ENCODE measurements around the gene USP48. TPM values are rescaled to one million over a fixed set of nuclear protein-coding genes. Genes with fewer than 3 reads are reported as not detected.

Gene USP48
- total RNA-seq, 1 donor from 2014 or later: 54.5 TPM

DNA sequence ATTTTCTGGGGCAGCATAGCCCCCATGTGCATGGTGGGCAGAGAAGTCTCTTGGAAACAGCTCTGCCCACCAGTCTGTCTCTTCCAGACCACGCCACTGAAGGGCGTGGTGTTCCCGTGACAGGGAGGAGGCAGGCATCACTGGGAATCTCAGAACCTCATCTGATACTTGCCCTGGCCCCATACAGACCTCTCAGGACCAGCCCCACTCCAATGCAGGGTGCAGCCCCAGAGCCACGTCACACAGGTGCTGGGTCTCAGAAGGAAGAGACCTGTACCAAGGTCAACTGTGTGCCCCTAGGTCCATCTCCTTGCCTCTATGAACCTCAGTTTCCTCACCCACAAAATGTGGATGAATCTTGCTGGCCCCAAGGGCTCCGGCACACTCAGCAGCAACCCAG, 121.1 kb downstream of the USP48 start:
- DNase-seq (ENCODE audit: low spot score): no peak
- no peak for TF ChIP-seq CTCF (IDR thresholded peaks at IDR 0.05)
- Mint-ChIP-seq H3K4me1 (ENCODE audit: low read depth) (peaks cover 4% of the 10 kb centered on the region), H3K27me3 (ENCODE audit: low read depth) (peaks cover 21% of the 10 kb centered on the region), H3K4me3 (ENCODE audit: unreplicated experiment) (no peak overlapping the region), H3K9me3 (ENCODE audit: low read depth) (no peaks in the 10 kb centered on the region), H3K36me3 (ENCODE audit: low read depth) (no peaks in the 10 kb centered on the region), H3K27ac (ENCODE audit: unreplicated experiment) (no peak overlapping the region)

DNA sequence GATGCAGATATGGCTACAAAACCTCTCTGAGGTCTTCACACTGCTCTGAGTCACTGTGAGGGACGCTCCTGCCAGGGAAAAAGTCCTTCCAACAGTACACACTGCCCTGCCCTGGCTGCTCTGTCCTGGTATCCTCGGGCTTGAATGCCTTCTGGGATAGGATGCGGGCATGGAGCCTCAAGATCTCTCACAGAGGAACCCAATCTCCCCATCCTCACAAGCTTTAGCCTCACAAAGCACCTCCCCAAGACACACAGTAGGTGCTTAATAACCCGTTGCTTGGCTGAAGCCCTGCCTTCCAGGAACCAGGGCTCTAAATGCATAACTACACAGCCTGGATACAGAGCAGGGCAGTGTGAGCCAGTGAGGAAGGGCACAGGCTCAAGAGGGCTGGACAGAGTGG, 123.0 kb downstream of the USP48 start:
- no peaks in the 10 kb centered on the region for H3K36me3 Mint-ChIP-seq (ENCODE audit: low read depth)
- H3K9me3 Mint-ChIP-seq (ENCODE audit: low read depth): no peaks in the 10 kb centered on the region
- no peak overlapping the region for H3K27ac Mint-ChIP-seq (ENCODE audit: unreplicated experiment)
- no peak for TF ChIP-seq CTCF (IDR thresholded peaks at IDR 0.05)
- no peak for DNase-seq (ENCODE audit: low spot score)
- H3K27me3 Mint-ChIP-seq (ENCODE audit: low read depth): peaks cover 22% of the 10 kb centered on the region
- peaks cover 4% of the 10 kb centered on the region for H3K4me1 Mint-ChIP-seq (ENCODE audit: low read depth)
- H3K4me3 Mint-ChIP-seq (ENCODE audit: unreplicated experiment): no peak overlapping the region

DNA sequence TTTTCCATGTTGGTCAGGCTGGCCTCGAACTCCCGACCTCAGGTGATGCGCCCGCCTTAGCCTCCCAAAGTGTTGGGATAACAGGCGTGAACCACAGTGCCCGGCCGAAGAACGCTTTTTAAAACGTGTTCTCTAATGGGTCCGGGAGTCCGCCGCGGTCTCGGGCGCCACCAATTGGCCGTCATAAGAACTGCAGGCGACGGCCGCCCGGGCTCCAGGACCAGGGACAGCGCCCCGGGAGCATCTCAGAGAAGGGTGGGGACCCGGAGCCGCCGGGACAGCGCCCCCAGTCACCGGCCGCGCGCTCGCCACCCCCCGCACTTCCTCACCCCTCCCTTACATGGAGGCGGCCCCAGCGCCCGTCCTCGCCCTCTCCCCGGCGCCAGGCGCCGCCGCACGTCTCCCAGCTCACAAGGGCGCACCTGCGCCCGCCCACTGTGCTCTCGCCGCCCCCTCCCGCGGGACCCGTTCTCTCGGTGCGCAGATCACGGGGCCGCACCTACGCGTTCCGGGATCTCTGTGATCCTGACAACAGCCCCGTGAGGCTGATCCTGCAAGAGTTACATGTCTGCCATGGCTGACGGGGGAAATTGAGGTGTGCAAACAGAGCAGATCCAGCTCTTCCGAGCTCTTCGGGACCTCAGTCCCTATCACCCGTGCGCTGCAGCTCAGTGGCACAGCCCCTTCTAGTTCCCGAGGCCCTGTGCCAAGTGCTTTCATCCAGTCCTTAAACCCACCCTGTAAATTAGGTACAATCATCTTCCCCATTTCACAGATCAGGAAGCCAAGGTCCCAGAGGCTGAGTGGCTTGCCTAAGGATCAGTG, 123.6 kb downstream of the USP48 start:
- H3K4me1 Mint-ChIP-seq (ENCODE audit: low read depth): peaks cover 4% of the 10 kb centered on the region

DNA sequence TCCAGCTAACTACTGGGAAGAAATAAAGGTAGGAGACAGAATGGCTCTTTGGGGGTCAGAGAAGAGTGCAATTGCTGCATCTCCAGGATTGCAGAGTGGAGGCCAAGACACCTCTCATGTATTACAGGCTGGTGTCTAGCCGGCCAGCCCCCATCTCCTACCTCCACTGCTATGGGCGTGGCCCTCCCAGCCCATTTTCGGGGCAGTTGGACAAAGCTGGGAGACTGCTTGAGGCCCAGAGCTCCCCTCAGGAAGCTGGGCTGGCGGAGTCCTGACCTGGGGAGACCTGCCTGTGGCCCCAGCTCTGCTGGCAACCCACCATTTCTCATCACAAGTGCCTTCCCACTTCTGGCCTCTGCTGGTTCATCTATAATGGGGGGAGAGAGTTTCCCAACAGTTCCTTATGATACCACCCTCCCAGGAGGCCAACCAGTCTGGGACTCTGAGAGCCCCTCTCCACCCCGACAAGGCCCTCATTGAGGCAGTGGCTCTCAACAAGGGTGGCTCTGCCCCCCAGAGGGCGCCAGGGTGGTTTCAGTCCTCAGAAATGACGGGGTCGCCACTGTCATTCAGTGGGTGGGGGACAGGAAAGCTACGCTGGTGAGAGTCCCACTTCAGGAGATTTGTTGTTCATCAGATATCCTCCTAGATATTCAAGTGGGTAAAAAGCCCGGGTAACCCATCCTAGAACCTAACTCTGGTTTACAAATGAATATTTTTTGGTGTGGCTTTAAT, 125.3 kb downstream of the USP48 start:
- H3K36me3 Mint-ChIP-seq (ENCODE audit: low read depth): no peaks in the 10 kb centered on the region
- no peak for DNase-seq (ENCODE audit: low spot score)
- peaks cover 14% of the 10 kb centered on the region for H3K27me3 Mint-ChIP-seq (ENCODE audit: low read depth)
- H3K4me1 Mint-ChIP-seq (ENCODE audit: low read depth): peaks cover 4% of the 10 kb centered on the region
- no peak overlapping the region for H3K27ac Mint-ChIP-seq (ENCODE audit: unreplicated experiment)
- no peak for TF ChIP-seq CTCF (IDR thresholded peaks at IDR 0.05)
- H3K4me3 Mint-ChIP-seq (ENCODE audit: unreplicated experiment): no peak overlapping the region
- H3K9me3 Mint-ChIP-seq (ENCODE audit: low read depth): no peaks in the 10 kb centered on the region

More for the DNA sequence above, 123.6 kb downstream of the USP48 start:
- Mint-ChIP-seq H3K4me3 (ENCODE audit: unreplicated experiment) (no peak overlapping the region), H3K36me3 (ENCODE audit: low read depth) (no peaks in the 10 kb centered on the region), H3K27me3 (ENCODE audit: low read depth) (peaks cover 19% of the 10 kb centered on the region), H3K9me3 (ENCODE audit: low read depth) (no peaks in the 10 kb centered on the region), H3K27ac (ENCODE audit: unreplicated experiment) (no peak overlapping the region)
- peak; percentile 96 for TF ChIP-seq CTCF (IDR thresholded peaks at IDR 0.05)
- DNase-seq (ENCODE audit: low spot score): no peak

DNA sequence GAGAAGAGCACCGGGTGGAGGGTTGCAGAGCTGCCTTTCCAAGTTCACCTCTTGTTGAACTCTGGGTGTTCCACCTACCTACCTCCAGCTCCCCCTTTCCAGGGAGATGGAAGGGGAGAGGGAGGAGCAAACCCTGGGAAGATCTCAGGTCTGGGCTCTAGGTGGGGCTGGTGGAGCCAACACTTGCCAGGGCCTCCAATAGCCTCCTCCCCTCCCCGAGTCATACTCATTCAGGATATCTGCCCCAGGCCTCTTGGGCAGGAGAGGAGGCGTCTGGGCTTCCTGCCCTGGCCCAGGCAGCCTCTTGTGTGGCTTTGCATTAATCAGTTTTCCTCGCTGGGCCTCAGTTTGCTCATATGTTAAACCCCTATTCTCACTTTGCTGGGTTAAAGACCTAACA, 127.2 kb downstream of the USP48 start:
- Mint-ChIP-seq H3K27ac (ENCODE audit: unreplicated experiment) (no peak overlapping the region), H3K4me1 (ENCODE audit: low read depth) (peaks cover 18% of the 10 kb centered on the region), H3K27me3 (ENCODE audit: low read depth) (peaks cover 13% of the 10 kb centered on the region), H3K9me3 (ENCODE audit: low read depth) (no peaks in the 10 kb centered on the region), H3K36me3 (ENCODE audit: low read depth) (no peaks in the 10 kb centered on the region), H3K4me3 (ENCODE audit: unreplicated experiment) (no peak overlapping the region)
- peak; percentile 23 for TF ChIP-seq CTCF (IDR thresholded peaks at IDR 0.05)
- DNase-seq (ENCODE audit: low spot score): no peak

All from chondrocyte (in vitro differentiated cells).